GM12873 (cell line): ENCODE data around the gene NLGN1.

Experiments used
- CTCF ChIP-seq: IDR thresholded peaks from 2 replicates; pipeline ENCODE4 v1.5.1; 2012; ENCODE audit warnings: low read depth, mild to moderate bottlenecking, moderate library complexity, low read length, control low read depth; ENCODE audit not compliant: insufficient read depth; ENCODE audit errors: missing control alignments

Gene NLGN1

DNA sequence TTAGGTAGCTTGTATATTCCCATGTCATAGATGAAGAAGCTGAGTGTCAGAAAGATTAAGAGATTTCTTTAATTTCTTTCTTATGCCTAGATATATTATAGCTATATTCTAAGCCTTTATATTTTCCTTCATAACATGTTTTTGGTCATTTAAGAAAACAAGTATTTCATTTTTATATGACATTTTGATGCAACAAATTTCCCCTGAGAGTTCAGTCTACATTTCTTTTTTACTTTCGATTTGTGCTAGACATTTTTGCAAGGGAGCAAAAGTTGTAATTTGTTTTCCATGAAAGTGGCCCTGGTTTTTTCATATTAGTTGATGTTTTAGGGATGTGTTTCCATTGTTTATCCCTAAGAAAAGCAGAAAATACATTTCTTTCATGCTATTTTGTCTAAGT, 344.9 kb downstream of the NLGN1 start:
- TF ChIP-seq CTCF: no peak

DNA sequence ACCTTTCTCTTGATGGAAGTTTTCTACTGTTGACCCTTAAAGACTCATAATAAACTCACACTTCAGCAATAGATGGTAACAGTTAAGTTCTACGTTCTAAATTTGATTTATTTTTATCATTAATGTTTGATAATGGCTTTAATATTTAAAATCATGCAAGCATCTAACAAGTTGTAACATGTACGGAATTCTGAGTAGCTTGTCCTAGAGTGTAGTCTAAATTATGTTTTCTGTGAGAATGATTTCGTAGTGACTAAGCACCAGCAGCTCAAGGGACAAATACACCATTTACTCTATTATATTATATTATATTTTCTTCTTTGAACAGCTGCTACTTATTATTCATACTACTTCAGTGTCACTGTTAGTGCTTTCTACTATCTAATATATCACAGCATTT, 345.6 kb downstream of the NLGN1 start:
- no peak for TF ChIP-seq CTCF

DNA sequence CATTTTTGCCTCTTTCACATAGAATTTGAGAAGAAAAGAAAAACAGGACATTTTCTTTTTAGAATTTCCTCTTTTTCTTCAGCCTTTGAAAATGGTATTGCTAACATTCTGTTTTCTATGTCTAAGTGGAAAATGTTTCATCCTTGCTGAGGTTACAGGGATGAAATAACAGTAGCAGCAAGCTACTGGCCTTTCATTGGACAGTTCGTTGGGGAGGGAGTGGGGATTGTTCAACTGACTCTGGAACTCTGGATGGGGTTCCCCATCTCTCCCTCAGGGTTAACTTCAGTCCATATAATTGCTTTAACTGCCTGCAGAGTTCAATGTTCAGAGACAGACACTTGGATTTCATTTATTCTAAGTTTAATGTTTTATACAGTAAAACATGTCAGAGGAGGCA, 346.0 kb downstream of the NLGN1 start:
- TF ChIP-seq CTCF: no peak

GRCh38 chr3:173744479-173744878, 346.9 kb downstream of the NLGN1 start:
- TF ChIP-seq CTCF: no peak

- TF ChIP-seq CTCF: no peak
Measured at GRCh38 chr3:173744895-173745294, 347.4 kb downstream of the NLGN1 start.

- TF ChIP-seq CTCF: no peak
Measured at GRCh38 chr3:173745952-173746682, 348.6 kb downstream of the NLGN1 start.

- no peak for TF ChIP-seq CTCF
Measured at GRCh38 chr3:173747427-173747826, 349.9 kb downstream of the NLGN1 start.
